Mesendoderm (in vitro differentiated cells): ENCODE measurements around the gene SPATA13.

Source experiments
- DNase-seq: peaks from one replicate; pipeline ENCODE4 v3.0.0; 2013
- H2AK5ac ChIP-seq: 2 replicates; pipeline ENCODE4 v1.6.1; 2013; ENCODE audit warnings: low read length, inconsistent platforms
- H2BK120ac ChIP-seq: 2 replicates; pipeline ENCODE4 v1.6.1; 2013; ENCODE audit warnings: low read depth, mild to moderate bottlenecking, low read length, moderate library complexity, mixed read lengths
- H2BK15ac ChIP-seq: replicated peaks from 2 replicates; pipeline ENCODE4 v1.6.1; 2013; ENCODE audit warnings: low read depth, mild to moderate bottlenecking, moderate library complexity
- H2BK5ac ChIP-seq: 2 replicates; pipeline ENCODE4 v1.6.1; 2013; ENCODE audit warnings: low read length, inconsistent platforms
- H3K18ac ChIP-seq: 2 replicates; pipeline ENCODE4 v1.6.1; 2013; ENCODE audit warnings: mild to moderate bottlenecking, low read length, mixed read lengths
- H3K23ac ChIP-seq: one replicate; pipeline ENCODE4 v1.6.1; 2013; ENCODE audit warnings: low read length
- H3K27ac ChIP-seq: 2 replicates; pipeline ENCODE4 v1.5.1; 2013; ENCODE audit warnings: low read depth, mild to moderate bottlenecking, inconsistent platforms, low read length, moderate library complexity
- H3K27me3 ChIP-seq: 2 replicates; pipeline ENCODE4 v1.6.1; 2013; ENCODE audit warnings: low read length, control low read depth, mild to moderate bottlenecking, inconsistent platforms; ENCODE audit not compliant: insufficient read depth, poor library complexity
- H3K36me3 ChIP-seq: 2 replicates; pipeline ENCODE4 v1.6.1; 2013; ENCODE audit warnings: low read length, inconsistent platforms; ENCODE audit not compliant: control insufficient read depth, insufficient read depth
- H3K4ac ChIP-seq: one replicate; pipeline ENCODE4 v1.6.1; 2013; ENCODE audit warnings: low read depth, mild to moderate bottlenecking, low read length, moderate library complexity
- H3K4me1 ChIP-seq: 2 replicates; pipeline ENCODE4 v1.6.1; 2013; ENCODE audit warnings: low read depth, low read length, inconsistent platforms; ENCODE audit not compliant: control insufficient read depth
- H3K4me2 ChIP-seq: 2 replicates; pipeline ENCODE4 v1.6.1; 2013; ENCODE audit warnings: low read length
- H3K4me3 ChIP-seq: 2 replicates; pipeline ENCODE4 v1.5.1; 2013; ENCODE audit warnings: mild to moderate bottlenecking, low read length
- H3K56ac ChIP-seq: one replicate; pipeline ENCODE4 v1.6.1; 2013; ENCODE audit warnings: low read length
- H3K79me1 ChIP-seq: 2 replicates; pipeline ENCODE4 v1.6.1; 2013; ENCODE audit warnings: low read length, inconsistent platforms
- H3K79me2 ChIP-seq: 2 replicates; pipeline ENCODE4 v1.6.1; 2013; ENCODE audit warnings: mild to moderate bottlenecking, low read length; ENCODE audit not compliant: control insufficient read depth, insufficient read depth
- H3K9ac ChIP-seq: 2 replicates; pipeline ENCODE4 v1.6.1; 2013; ENCODE audit warnings: low read length, inconsistent platforms
- H4K5ac ChIP-seq: one replicate; pipeline ENCODE4 v1.6.1; 2013; ENCODE audit warnings: low read length
- H4K8ac ChIP-seq: one replicate; pipeline ENCODE4 v1.6.1; 2013; ENCODE audit warnings: low read depth, mild to moderate bottlenecking, control low read depth, low read length, moderate library complexity
- WGBS: extraction: QIAGEN DNeasy Blood & Tissue Kit; methylation state at CpG from one replicate; pipeline ENCODE4 v1.1.7; 2013; ENCODE audit warnings: low lambda C conversion rate, missing lambda C conversion rate; ENCODE audit not compliant: insufficient coverage; ENCODE audit errors: extremely low coverage; 5-methylcytosine and 5-hydroxymethylcytosine counted together

The SPATA13 gene

GRCh38 chr13:24279327-24280110 is 119.0 kb downstream of the SPATA13 start:
- Histone ChIP-seq H3K27ac (no peak overlapping the region), H4K8ac (no peak overlapping the region), H3K4ac (no peak overlapping the region), H2BK5ac (no peak overlapping the region), H3K56ac (no peak overlapping the region), H3K4me1 (peaks cover 5% of the 10 kb centered on the region), H3K27me3 (no peaks in the 10 kb centered on the region), H3K4me3 (no peak overlapping the region), H3K79me1 (no peaks in the 10 kb centered on the region), H3K4me2 (no peak overlapping the region), H3K9ac (no peak overlapping the region), H2AK5ac (no peak overlapping the region), H3K36me3 (no peaks in the 10 kb centered on the region), H3K79me2 (no peaks in the 10 kb centered on the region), H3K18ac (no peak overlapping the region), H2BK15ac (no peak overlapping the region), H3K23ac (no peak overlapping the region), H4K5ac (no peak overlapping the region), H2BK120ac (no peak overlapping the region)
- no peak for DNase-seq
- WGBS, result no CpG with 5 or more reads among the region's 8 CpGs

DNA sequence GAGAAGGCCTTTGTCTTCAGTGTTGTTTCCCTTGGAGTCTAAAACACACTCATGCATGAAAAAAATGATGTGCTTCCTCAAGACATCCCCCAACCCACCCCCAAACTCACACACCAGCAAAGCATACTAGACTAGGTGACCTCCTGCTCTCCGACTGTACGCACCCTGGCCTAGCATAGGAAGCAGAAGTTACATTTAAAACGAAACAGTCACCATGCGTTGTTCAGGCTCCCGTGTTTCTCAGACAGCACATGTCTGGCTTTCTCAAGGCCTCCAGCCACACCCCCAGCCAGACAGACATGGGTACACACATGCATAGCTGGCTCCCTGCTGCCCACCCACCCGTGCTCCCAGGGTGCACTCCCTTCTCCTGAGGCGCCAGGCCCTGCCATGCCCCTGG is 120.2 kb downstream of the SPATA13 start:
- Histone ChIP-seq H3K4me3 (no peak overlapping the region), H3K18ac (no peak overlapping the region), H4K5ac (no peak overlapping the region), H2BK5ac (no peak overlapping the region), H3K36me3 (no peaks in the 10 kb centered on the region), H4K8ac (no peak overlapping the region), H3K23ac (no peak overlapping the region), H3K9ac (no peak overlapping the region), H2BK15ac (no peak overlapping the region), H3K4me1 (no peaks in the 10 kb centered on the region), H3K4me2 (no peak overlapping the region), H3K79me2 (no peaks in the 10 kb centered on the region), H2AK5ac (no peak overlapping the region), H2BK120ac (no peak overlapping the region), H3K56ac (no peak overlapping the region), H3K27me3 (no peaks in the 10 kb centered on the region), H3K4ac (no peak overlapping the region), H3K27ac (no peak overlapping the region), H3K79me1 (no peaks in the 10 kb centered on the region)
- no CpG with 5 or more reads among the region's 7 CpGs for WGBS
- no peak for DNase-seq

DNA sequence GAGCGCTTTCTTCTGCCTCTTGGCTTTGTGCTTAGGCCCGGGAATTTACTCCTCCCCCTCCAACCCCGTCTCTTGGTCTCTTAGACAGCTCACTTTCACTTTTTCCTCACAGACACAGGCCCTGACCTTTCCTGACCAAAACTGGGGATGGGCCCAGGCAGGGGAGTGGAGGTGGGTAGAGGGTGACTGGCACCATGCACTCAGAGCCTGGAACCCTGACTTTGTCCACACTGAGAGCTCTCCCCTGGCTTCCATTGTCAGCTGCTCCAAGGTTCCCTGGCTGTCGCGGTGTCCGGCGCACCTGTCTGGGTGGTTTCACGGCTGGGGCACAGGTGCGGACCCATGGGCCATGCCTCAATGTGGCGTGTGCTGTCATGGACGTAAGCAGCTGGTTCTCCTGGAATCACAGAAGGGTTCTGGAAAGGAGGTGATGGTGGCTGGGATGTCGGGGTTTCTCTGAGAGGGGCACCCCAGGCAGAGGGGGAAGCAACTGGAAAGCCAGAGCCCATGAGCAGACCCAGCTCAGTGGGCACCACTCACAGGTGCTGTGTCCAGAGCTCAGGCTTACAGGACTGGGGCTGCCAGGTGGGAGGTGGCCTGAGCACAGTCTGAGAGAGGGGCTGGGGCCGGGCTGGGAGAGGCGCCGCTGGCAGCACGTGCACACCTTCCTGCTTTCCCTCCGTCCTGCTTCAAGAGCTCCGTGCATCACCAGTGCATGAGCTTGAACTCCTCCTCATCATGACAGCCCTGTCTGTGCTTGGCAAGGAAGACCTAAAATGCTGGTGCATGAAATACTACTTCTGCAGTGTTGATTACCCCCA is 120.9 kb downstream of the SPATA13 start:
- H3K4me3 ChIP-seq, result no peak overlapping the region
- no peak overlapping the region for H3K4me2 ChIP-seq
- H2BK5ac ChIP-seq, result no peak overlapping the region
- no peak overlapping the region for H2BK120ac ChIP-seq
- no peaks in the 10 kb centered on the region for H3K79me1 ChIP-seq
- H3K4ac ChIP-seq, result no peak overlapping the region
- H3K18ac ChIP-seq, result no peak overlapping the region
- H4K5ac ChIP-seq, result no peak overlapping the region
- no peaks in the 10 kb centered on the region for H3K27me3 ChIP-seq
- no peak overlapping the region for H3K27ac ChIP-seq
- H2BK15ac ChIP-seq, result no peak overlapping the region
- H2AK5ac ChIP-seq, result no peak overlapping the region
- no peak for DNase-seq
- WGBS, result no CpG with 5 or more reads among the region's 18 CpGs
- no peak overlapping the region for H4K8ac ChIP-seq
- no peak overlapping the region for H3K9ac ChIP-seq
- no peaks in the 10 kb centered on the region for H3K36me3 ChIP-seq
- no peak overlapping the region for H3K56ac ChIP-seq
- no peaks in the 10 kb centered on the region for H3K79me2 ChIP-seq
- no peaks in the 10 kb centered on the region for H3K4me1 ChIP-seq
- no peak overlapping the region for H3K23ac ChIP-seq

- Histone ChIP-seq H4K5ac (no peak overlapping the region), H3K4me3 (no peak overlapping the region), H3K27me3 (no peaks in the 10 kb centered on the region), H2BK5ac (no peak overlapping the region), H3K79me2 (no peaks in the 10 kb centered on the region), H3K9ac (no peak overlapping the region), H4K8ac (no peak overlapping the region), H2BK120ac (no peak overlapping the region), H3K36me3 (no peaks in the 10 kb centered on the region), H3K23ac (no peak overlapping the region), H3K56ac (no peak overlapping the region), H2AK5ac (no peak overlapping the region), H3K79me1 (no peaks in the 10 kb centered on the region), H2BK15ac (no peak overlapping the region), H3K27ac (no peak overlapping the region), H3K4me2 (no peak overlapping the region), H3K4ac (no peak overlapping the region), H3K18ac (no peak overlapping the region), H3K4me1 (no peaks in the 10 kb centered on the region)
- WGBS, result no CpG with 5 or more reads among the region's 4 CpGs
- no peak for DNase-seq
Observed at GRCh38 chr13:24282256-24282655, 121.7 kb downstream of the SPATA13 start.

GRCh38 chr13:24284889-24285565 is 124.5 kb downstream of the SPATA13 start:
- Histone ChIP-seq H4K5ac (no peak overlapping the region), H3K4me3 (no peak overlapping the region), H2BK120ac (no peak overlapping the region), H2BK5ac (no peak overlapping the region), H3K18ac (no peak overlapping the region), H3K4me1 (no peaks in the 10 kb centered on the region), H3K56ac (no peak overlapping the region), H3K79me2 (no peaks in the 10 kb centered on the region), H3K27me3 (no peaks in the 10 kb centered on the region), H4K8ac (no peak overlapping the region), H3K4me2 (no peak overlapping the region), H3K4ac (no peak overlapping the region), H3K23ac (no peak overlapping the region), H3K36me3 (no peaks in the 10 kb centered on the region), H2AK5ac (no peak overlapping the region), H3K27ac (no peak overlapping the region), H2BK15ac (no peak overlapping the region), H3K9ac (no peak overlapping the region), H3K79me1 (no peaks in the 10 kb centered on the region)
- DNase-seq, result peak; percentile 11
- no CpG with 5 or more reads among the region's 10 CpGs for WGBS
